Mesothelial cell of epicardium (in vitro differentiated cells): ENCODE data around the gene RPS19BP1. TPM values are rescaled to one million over a fixed set of nuclear protein-coding genes. Genes with fewer than 3 reads are reported as not detected.

ENCODE experiments used
- DNase-seq, 2 experiments: peaks; one replicate each; pipeline ENCODE4 v3.0.0; 2021; ENCODE audit warnings: low spot score in 2 of 2; ENCODE audit not compliant: unreplicated experiment in 2 of 2
- H3K27ac Mint-ChIP-seq: 2 replicates; pipeline ENCODE4 v1.8.0; 2021; ENCODE audit warnings: mixed read lengths
- H3K27me3 Mint-ChIP-seq: 2 replicates; pipeline ENCODE4 v1.8.0; 2021; ENCODE audit warnings: low read depth, mixed read lengths
- H3K36me3 Mint-ChIP-seq: 2 replicates; pipeline ENCODE4 v1.8.0; 2021; ENCODE audit warnings: mixed read lengths
- H3K4me1 Mint-ChIP-seq: 2 replicates; pipeline ENCODE4 v1.8.0; 2021; ENCODE audit warnings: mixed read lengths
- H3K4me3 Mint-ChIP-seq: 2 replicates; pipeline ENCODE4 v1.8.0; 2021; ENCODE audit warnings: mild to moderate bottlenecking, moderate library complexity, mixed read lengths
- H3K9me3 Mint-ChIP-seq: 2 replicates; pipeline ENCODE4 v1.8.0; 2021; ENCODE audit warnings: mixed read lengths
- CTCF ChIP-seq: fragments of 200-600 bp; sonication (generic); IDR thresholded peaks from one replicate; pipeline ENCODE4 v1.5.0; 2021; ENCODE audit warnings: antibody characterized with exemption; ENCODE audit not compliant: unreplicated experiment
- total RNA-seq: library from RNA; stranded (reverse); gene quantifications from 3 replicates; pipeline ENCODE4 v1.2.1, GENCODE V29; 2021

Gene RPS19BP1
- total RNA-seq, 1 donor from 2014 or later: 33.0 TPM

DNA sequence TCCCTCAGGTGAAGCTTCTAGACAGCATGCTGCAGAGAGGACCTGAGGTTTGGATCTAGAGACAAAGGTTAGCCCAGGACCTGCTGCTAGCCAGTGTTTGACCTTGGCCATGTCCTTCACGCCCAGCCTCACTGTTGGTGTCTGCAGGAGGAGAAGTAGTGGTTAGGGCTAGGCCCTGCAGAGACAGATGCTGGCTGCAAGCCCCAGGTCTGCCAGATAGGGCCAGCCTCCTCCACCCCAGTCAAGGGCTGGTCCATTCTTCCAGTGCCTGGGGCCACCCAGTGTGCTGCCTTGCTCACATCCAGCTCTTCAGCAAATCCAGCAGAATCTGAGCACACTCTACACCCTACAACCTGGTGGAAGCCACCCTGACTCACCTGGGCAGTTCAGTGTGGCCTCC, 52.0 kb downstream of the RPS19BP1 start:
- H3K4me1 Mint-ChIP-seq: peaks cover 4% of the 10 kb centered on the region
- no peak overlapping the region for H3K4me3 Mint-ChIP-seq
- TF ChIP-seq CTCF: no peak
- H3K27me3 Mint-ChIP-seq: no peaks in the 10 kb centered on the region
- no peaks in the 10 kb centered on the region for H3K9me3 Mint-ChIP-seq
- no peak overlapping the region for H3K27ac Mint-ChIP-seq
- no peaks in the 10 kb centered on the region for H3K36me3 Mint-ChIP-seq
- DNase-seq: no peak

DNA sequence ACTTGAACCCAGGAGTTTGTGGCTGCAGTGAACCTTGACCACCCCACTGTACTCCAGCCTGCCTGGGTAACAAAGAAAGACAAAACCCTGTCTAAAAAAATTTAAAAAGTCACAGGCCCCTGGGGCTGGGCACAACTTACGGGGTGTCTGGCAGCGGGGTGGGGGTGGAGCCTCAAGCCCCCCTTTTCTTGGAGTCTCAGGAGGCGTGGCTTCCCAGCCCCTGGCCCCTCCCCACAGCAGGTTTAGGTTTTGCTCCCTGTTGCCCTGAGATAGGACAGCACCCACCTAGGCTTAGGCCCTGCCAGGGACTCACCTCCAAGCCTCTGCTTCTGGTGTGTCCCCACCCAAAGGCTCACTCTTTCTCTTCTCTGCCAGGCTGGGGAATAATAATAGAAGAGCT, 53.3 kb downstream of the RPS19BP1 start:
- H3K4me3 Mint-ChIP-seq: no peak overlapping the region
- no peaks in the 10 kb centered on the region for H3K36me3 Mint-ChIP-seq
- H3K9me3 Mint-ChIP-seq: no peaks in the 10 kb centered on the region
- peaks cover 17% of the 10 kb centered on the region for H3K4me1 Mint-ChIP-seq
- H3K27me3 Mint-ChIP-seq: no peaks in the 10 kb centered on the region
- no peak overlapping the region for H3K27ac Mint-ChIP-seq
- TF ChIP-seq CTCF: no peak
- no peak for DNase-seq

Other genes with a start within 250 kb of the RPS19BP1 start
- 2,423 to 2,513 TPM (median 2,494 TPM) in 3 replicates for gene RPL3, start 213.1 kb downstream of the RPS19BP1 start, total RNA-seq
- 37.4 to 38.9 TPM (median 38.9 TPM) in 3 replicates for gene SYNGR1, start 182.8 kb downstream of the RPS19BP1 start, total RNA-seq
- gene TAB1, start 133.0 kb downstream of the RPS19BP1 start, total RNA-seq: 30.1 to 32.9 TPM (median 30.6 TPM) in 3 replicates
- gene MGAT3, start 75.7 kb downstream of the RPS19BP1 start, total RNA-seq: 43.6 to 45.3 TPM (median 45.0 TPM) in 3 replicates
- 29.7 to 35.0 TPM (median 31.9 TPM) in 3 replicates for gene MIEF1, start 30.5 kb downstream of the RPS19BP1 start, total RNA-seq
- 361 to 378 TPM (median 363 TPM) in 3 replicates for gene ATF4, start 12.2 kb downstream of the RPS19BP1 start, total RNA-seq
- 0.27 to 0.31 TPM (median 0.27 TPM) in 3 replicates for gene CACNA1I, start 38.0 kb upstream of the RPS19BP1 start, total RNA-seq